GM12878 (cell line): ENCODE results near the gene SLC6A3.

Source experiments
- CTCF ChIP-seq, 3 experiments: IDR thresholded peaks in 2 of 3; conservative IDR thresholded peaks in 1 of 3; 2 replicates each; pipeline ENCODE4 v1.5.1; 2011; ENCODE audit warnings: low read depth in 3 of 3, low read length in 3 of 3, mild to moderate bottlenecking in 3 of 3, control low read depth in 2 of 3, moderate library complexity in 2 of 3, inconsistent platforms in 1 of 3, mixed read lengths in 1 of 3; ENCODE audit not compliant: control insufficient read depth in 2 of 3, insufficient read depth in 1 of 3; ENCODE audit errors: extremely low read depth in 1 of 3
- HDGF ChIP-seq: fragments of 450-650 bp; IDR thresholded peaks from 2 replicates; pipeline ENCODE4 v1.6.1; 2016; ENCODE audit warnings: antibody characterized with exemption
- MXI1 ChIP-seq: fragments of 150-350 bp; IDR thresholded peaks from 2 replicates; pipeline ENCODE4 v1.6.1; 2011; ENCODE audit warnings: low read depth, mild to moderate bottlenecking, inconsistent platforms, low read length, improper control_type of control experiment
- PKNOX1 ChIP-seq: fragments of 450-650 bp; IDR thresholded peaks from 2 replicates; pipeline ENCODE4 v1.6.1; 2016; ENCODE audit warnings: mild to moderate bottlenecking
- POLR2A ChIP-seq: IDR thresholded peaks from 2 replicates; pipeline ENCODE4 v1.6.1; 2011; ENCODE audit warnings: low read depth, mild to moderate bottlenecking, low read length
- YY1 ChIP-seq: IDR thresholded peaks from 2 replicates; pipeline ENCODE4 v1.6.1; 2011; ENCODE audit warnings: low read depth, mild to moderate bottlenecking, low read length
- ZBTB40 ChIP-seq: fragments of 450-650 bp; IDR thresholded peaks from 2 replicates; pipeline ENCODE4 v1.6.1; 2016; ENCODE audit warnings: mild to moderate bottlenecking, moderate library complexity, borderline replicate concordance

GRCh38 chr5:1435369-1435768, 9.9 kb downstream of the SLC6A3 start:
- TF ChIP-seq POLR2A = no peak
- TF ChIP-seq YY1 = no peak
- TF ChIP-seq CTCF (IDR thresholded peaks at IDR 0.05 in 2 of 3, conservative IDR thresholded peaks at IDR 0.05 in 1 of 3; ENCODE audit: control insufficient read depth in 2 of 3, extremely low read depth in 1 of 3, insufficient read depth in 1 of 3, low read depth in 3 of 3, low read length in 3 of 3) = no peak
- TF ChIP-seq MXI1 = no peak
- no peak for TF ChIP-seq HDGF
- no peak for TF ChIP-seq PKNOX1
- TF ChIP-seq ZBTB40 = no peak
